IMR-90 (cell line): ENCODE measurements around the gene GAREM1. TPM values are rescaled to one million over a fixed set of nuclear protein-coding genes. Genes with fewer than 3 reads are reported as not detected.

Source experiments
- ATAC-seq: fragments of 200-7000 bp; cut with Tn5 transposase; 2 replicates; pipeline ENCODE4 v1.9.1; 2020; ENCODE audit warnings: low read depth, mild to moderate bottlenecking, moderate library complexity
- BruUV-seq: library from RNA; stranded (reverse); fragments of 400-500 nt; replicated peaks from 2 replicates; lab custom pipeline; 2021; lab: Mats Ljungman, UMichigan
- CTCF ChIA-PET: fragments of 300-600 bp; formaldehyde crosslinking; extraction: SDS; loops from one replicate; lab custom pipeline; 2021; ENCODE audit warnings: antibody characterized with exemption; lab: Yijun Ruan, JAX
- POLR2A ChIA-PET: fragments of 300-600 bp; sonication (Branson Sonifier 250); formaldehyde crosslinking; loops from one replicate; lab custom pipeline; 2022; ENCODE audit warnings: antibody characterized with exemption; ENCODE audit not compliant: unreplicated experiment; lab: Charles Lee
- DNase-seq: peaks from one replicate; pipeline ENCODE4 v3.0.0; 2013
- H2AFZ ChIP-seq: replicated peaks from 2 replicates; pipeline ENCODE3; 2013; ENCODE audit warnings: low read length, mild to moderate bottlenecking; ENCODE audit not compliant: poor library complexity
- H2AK5ac ChIP-seq: 2 replicates; pipeline ENCODE4 v1.6.1; 2013; ENCODE audit warnings: low read depth, low read length, inconsistent platforms
- H2AK9ac ChIP-seq: replicated peaks from 2 replicates; pipeline ENCODE3; 2013; ENCODE audit warnings: mild to moderate bottlenecking, low read depth, low read length, moderate library complexity; ENCODE audit not compliant: poor library complexity
- H2BK120ac ChIP-seq: 2 replicates; pipeline ENCODE4 v1.6.1; 2013; ENCODE audit warnings: low read depth, low read length, inconsistent platforms
- H2BK15ac ChIP-seq: 3 replicates; pipeline ENCODE4 v1.6.1; 2013; ENCODE audit warnings: low read depth, low read length, inconsistent platforms
- H2BK20ac ChIP-seq: 2 replicates; pipeline ENCODE4 v1.6.1; 2013; ENCODE audit warnings: low read depth, mild to moderate bottlenecking, inconsistent platforms, low read length, moderate library complexity
- H2BK5ac ChIP-seq: 2 replicates; pipeline ENCODE4 v1.6.1; 2013; ENCODE audit warnings: mild to moderate bottlenecking, low read depth, low read length, inconsistent platforms; ENCODE audit not compliant: poor library complexity, severe bottlenecking
- H3K14ac ChIP-seq: replicated peaks from 2 replicates; pipeline ENCODE4 v1.6.1; 2013; ENCODE audit warnings: low read depth, low read length, inconsistent platforms
- H3K18ac ChIP-seq: 2 replicates; pipeline ENCODE4 v1.6.1; 2013; ENCODE audit warnings: low read depth, low read length, control low read depth
- H3K23ac ChIP-seq: 2 replicates; pipeline ENCODE4 v1.6.1; 2013; ENCODE audit warnings: low read depth, low read length, inconsistent platforms
- H3K27ac ChIP-seq: 2 replicates; pipeline ENCODE4 v1.5.1; 2013; ENCODE audit warnings: mild to moderate bottlenecking, control low read depth, low read length; ENCODE audit not compliant: insufficient read depth
- H3K27me3 ChIP-seq: 2 replicates; pipeline ENCODE4 v1.6.1; 2013; ENCODE audit warnings: low read length; ENCODE audit not compliant: control insufficient read depth, insufficient read depth
- H3K36me3 ChIP-seq: 2 replicates; pipeline ENCODE4 v1.6.1; 2013; ENCODE audit warnings: low read length, mixed read lengths; ENCODE audit not compliant: control insufficient read depth, insufficient read depth
- H3K4ac ChIP-seq: 2 replicates; pipeline ENCODE4 v1.6.1; 2013; ENCODE audit warnings: low read depth, low read length, inconsistent platforms
- H3K4me1 ChIP-seq: 2 replicates; pipeline ENCODE4 v1.6.1; 2013; ENCODE audit warnings: low read length, mixed read lengths; ENCODE audit not compliant: control insufficient read depth, insufficient read depth
- H3K4me2 ChIP-seq: 2 replicates; pipeline ENCODE4 v1.6.1; 2013; ENCODE audit warnings: low read depth, mild to moderate bottlenecking, control low read depth, low read length, moderate library complexity
- H3K4me3 ChIP-seq: 2 replicates; pipeline ENCODE4 v1.5.1; 2013; ENCODE audit warnings: low read depth, mild to moderate bottlenecking, control low read depth, low read length, moderate library complexity; ENCODE audit not compliant: insufficient read depth
- H3K56ac ChIP-seq: 2 replicates; pipeline ENCODE4 v1.6.1; 2013; ENCODE audit warnings: low read length, inconsistent platforms; ENCODE audit not compliant: insufficient read depth; ENCODE audit errors: extremely low read depth
- H3K79me1 ChIP-seq, 2 experiments: 2 replicates each; pipeline ENCODE4 v1.6.1; 2013; ENCODE audit warnings: low read length in 2 of 2, inconsistent platforms in 1 of 2, low read depth in 1 of 2
- H3K9ac ChIP-seq: 2 replicates; pipeline ENCODE4 v1.6.1; 2013; ENCODE audit warnings: low read depth, low read length, control low read depth
- H3K9me1 ChIP-seq: 2 replicates; pipeline ENCODE4 v1.6.1; 2013; ENCODE audit warnings: low read length, inconsistent platforms; ENCODE audit not compliant: insufficient read depth
- H3K9me3 ChIP-seq: 2 replicates; pipeline ENCODE4 v1.6.1; 2013; ENCODE audit warnings: low read length; ENCODE audit not compliant: control insufficient read depth, insufficient read depth
- H4K20me1 ChIP-seq: 2 replicates; pipeline ENCODE4 v1.6.1; 2013; ENCODE audit warnings: low read length, inconsistent platforms; ENCODE audit not compliant: insufficient read depth
- H4K5ac ChIP-seq: 2 replicates; pipeline ENCODE4 v1.6.1; 2013; ENCODE audit warnings: mild to moderate bottlenecking, low read depth, low read length, control low read depth
- H4K8ac ChIP-seq, 2 experiments: 2 replicates each; pipeline ENCODE4 v1.6.1; 2013; ENCODE audit warnings: low read depth in 2 of 2, low read length in 2 of 2, control low read depth in 1 of 2, inconsistent platforms in 1 of 2
- H4K91ac ChIP-seq: 2 replicates; pipeline ENCODE4 v1.6.1; 2013; ENCODE audit warnings: low read depth, low read length, inconsistent platforms; ENCODE audit not compliant: insufficient read depth
- CEBPB ChIP-seq: IDR thresholded peaks from 2 replicates; pipeline ENCODE4 v1.6.1; 2012; ENCODE audit warnings: low read depth, low read length, improper control_type of control experiment
- FOS ChIP-seq: fragments of 150-350 bp; IDR thresholded peaks from 2 replicates; pipeline ENCODE4 v1.6.1; 2016; ENCODE audit warnings: low read depth, low read length
- MAFK ChIP-seq: IDR thresholded peaks from 2 replicates; pipeline ENCODE4 v1.6.1; 2012; ENCODE audit warnings: low read depth, low read length, improper control_type of control experiment
- NFE2L2 ChIP-seq: fragments of 150-350 bp; IDR thresholded peaks from 2 replicates; pipeline ENCODE4 v1.6.1; 2016; ENCODE audit warnings: low read depth, mild to moderate bottlenecking, low read length
- RAD21 ChIP-seq: IDR thresholded peaks from 2 replicates; pipeline ENCODE4 v1.6.1; 2012; ENCODE audit warnings: low read length, improper control_type of control experiment
- WGBS, 2 experiments: methylation state at CpG; one replicate each; pipeline versions ENCODE4 v1.1.5 to v1.1.7; 2013; ENCODE audit warnings: missing lambda C conversion rate in 2 of 2; ENCODE audit not compliant: insufficient read length in 1 of 2; ENCODE audit errors: extremely low coverage in 2 of 2; 5-methylcytosine and 5-hydroxymethylcytosine counted together
- dilution Hi-C: fragments of 300-500 bp; cut with HindIII; formaldehyde crosslinking; loops from one replicate; pipeline ENCODE4 v1.14.3; 2018; ENCODE audit warnings: low sequenced_read_pairs; ENCODE audit not compliant: unreplicated experiment
- in situ Hi-C: fragments of 300-500 bp; cut with MboI; formaldehyde crosslinking; loops from 3 replicates; pipeline ENCODE4 v1.14.3; 2019; ENCODE audit warnings: low sequenced_read_pairs, inconsistent platforms, mixed read lengths
- intact Hi-C: fragments of 100-400 bp; cut with micrococcal nuclease; formaldehyde crosslinking; loops from 2 replicates; pipeline ENCODE4 v1.10.0; 2022
- polyA plus RNA-seq, 3 experiments: library from polyadenylated mRNA; depleted of rRNA; stranded (reverse); fragments of >200 nt; gene quantifications; 2 replicates each; pipeline ENCODE4 v1.2.3, GENCODE V29; 2012; ENCODE audit warnings: low replicate concordance in 1 of 3
- total RNA-seq: library from RNA; depleted of rRNA; stranded (reverse); fragments of >200 nt; gene quantifications from 2 replicates; pipeline ENCODE4 v1.2.3, GENCODE V29; 2012
- TF ChIP-seq, protein P1 (sequence below): conservative IDR thresholded peaks from 2 replicates; pipeline ENCODE4 v1.5.1; 2012; ENCODE audit warnings: mild to moderate bottlenecking, low read depth, low read length, improper control_type of control experiment

The GAREM1 gene
- total and polyA plus RNA-seq, 2 of the 4 experiments (the other 2 are of a cell fraction), result 1.4 to 2.3 TPM

- H2BK15ac ChIP-seq, result peak overlapping the region; percentile 83; the same call in 2 of the 3 replicates
- peaks cover 4% of the 10 kb centered on the region; the same call in 1 of the 2 replicates for H3K9me1 ChIP-seq
- peak; percentile 94 for DNase-seq
- no peak overlapping the region for H3K56ac ChIP-seq
- no peak overlapping the region for H3K23ac ChIP-seq
- in situ Hi-C loops (no loop called here), dilution Hi-C loops (no loop called here), intact Hi-C loops (loop anchor here (5.0 kb wide), 1 partner anchor 80 kb away; no protein-coding TSS in a partner anchor)
- no peak overlapping the region for H3K4me3 ChIP-seq
- no peak overlapping the region for H3K4ac ChIP-seq
- H3K4me1 ChIP-seq, result peaks cover 8% of the 10 kb centered on the region
- no peaks in the 10 kb centered on the region for H3K27me3 ChIP-seq
- no peaks in the 10 kb centered on the region for H3K36me3 ChIP-seq
- H2AK9ac ChIP-seq, result no peak overlapping the region
- no peaks in the 10 kb centered on the region for H3K79me1 ChIP-seq
- WGBS, 2 experiments, result no CpG with 5 or more reads among the region's 2 CpGs
- H2BK20ac ChIP-seq, result peak overlapping the region; percentile 5; the same call in 1 of the 2 replicates
- peak overlapping the region; percentile 2; the same call in 1 of the 2 replicates for H3K18ac ChIP-seq
- ChIA-PET POLR2A (no interaction called here), CTCF (interaction anchor here (0.6 to 1.6 kb wide), 3 partner anchors 10 to 169 kb away, joined by 3 to 9 read pairs (median 7); partner anchors contain the start of gene GAREM1)
- H4K5ac ChIP-seq, result no peak overlapping the region
- H3K9ac ChIP-seq, result no peak overlapping the region; the same call in 1 of the 2 replicates
- H3K14ac ChIP-seq, result peak overlapping the region; percentile 25
- no peaks in the 10 kb centered on the region for H4K20me1 ChIP-seq
- H2AK5ac ChIP-seq, result peak overlapping the region; percentile 74
- BruUV-seq, result no TSS peak
- no peak overlapping the region; a peak in 1 of 4 replicates for H4K8ac ChIP-seq
- H3K9me3 ChIP-seq, result no peaks in the 10 kb centered on the region
- no peak for TF ChIP-seq RAD21
- TF ChIP-seq, protein P1, sequence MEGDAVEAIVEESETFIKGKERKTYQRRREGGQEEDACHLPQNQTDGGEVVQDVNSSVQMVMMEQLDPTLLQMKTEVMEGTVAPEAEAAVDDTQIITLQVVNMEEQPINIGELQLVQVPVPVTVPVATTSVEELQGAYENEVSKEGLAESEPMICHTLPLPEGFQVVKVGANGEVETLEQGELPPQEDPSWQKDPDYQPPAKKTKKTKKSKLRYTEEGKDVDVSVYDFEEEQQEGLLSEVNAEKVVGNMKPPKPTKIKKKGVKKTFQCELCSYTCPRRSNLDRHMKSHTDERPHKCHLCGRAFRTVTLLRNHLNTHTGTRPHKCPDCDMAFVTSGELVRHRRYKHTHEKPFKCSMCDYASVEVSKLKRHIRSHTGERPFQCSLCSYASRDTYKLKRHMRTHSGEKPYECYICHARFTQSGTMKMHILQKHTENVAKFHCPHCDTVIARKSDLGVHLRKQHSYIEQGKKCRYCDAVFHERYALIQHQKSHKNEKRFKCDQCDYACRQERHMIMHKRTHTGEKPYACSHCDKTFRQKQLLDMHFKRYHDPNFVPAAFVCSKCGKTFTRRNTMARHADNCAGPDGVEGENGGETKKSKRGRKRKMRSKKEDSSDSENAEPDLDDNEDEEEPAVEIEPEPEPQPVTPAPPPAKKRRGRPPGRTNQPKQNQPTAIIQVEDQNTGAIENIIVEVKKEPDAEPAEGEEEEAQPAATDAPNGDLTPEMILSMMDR, result no peak
- TF ChIP-seq CEBPB, result peak; percentile 96
- peak; percentile 90 for TF ChIP-seq NFE2L2
- TF ChIP-seq MAFK, result peak; percentile 57
- peak; percentile 82; the same call in 1 of the 2 replicates for TF ChIP-seq FOS
- peak overlapping the region; percentile 42 for H2BK5ac ChIP-seq
- H2AFZ ChIP-seq, result no peak overlapping the region
- peak overlapping the region; percentile 28; the same call in 1 of the 2 replicates for H3K4me2 ChIP-seq
- peak; percentile 88 for ATAC-seq
- H2BK120ac ChIP-seq, result peak overlapping the region; percentile 37; the same call in 1 of the 2 replicates
- H4K91ac ChIP-seq, result 0 out of 2 replicates have a peak overlapping the region, but pooled peaks have one; percentile 51
- H3K27ac ChIP-seq, result peak overlapping the region; percentile 48; the same call in 1 of the 2 replicates
Observed at GRCh38 chr18:32301976-32302743, 168.5 kb downstream of the GAREM1 start.
